DMS153 treated with DMSO at 0.1 percent for 48 hours (cell line): ENCODE data around the gene MYADML2.
A peak's percentile ranks its signal among the peaks of the same experiment; 100 is the strongest.

ENCODE experiments used
- DNase-seq: peaks from one replicate; lab custom pipeline; 2025; ENCODE audit not compliant: unreplicated experiment; lab: John Stamatoyannopoulos, UW

MYADML2 gene

GRCh38 chr17:81912441-81913309, 34.4 kb downstream of the MYADML2 start:
- no peak for DNase-seq

- DNase-seq: no peak
These were observed 35.1 kb downstream of the MYADML2 start for GRCh38 chr17:81911969-81912368.

DNA sequence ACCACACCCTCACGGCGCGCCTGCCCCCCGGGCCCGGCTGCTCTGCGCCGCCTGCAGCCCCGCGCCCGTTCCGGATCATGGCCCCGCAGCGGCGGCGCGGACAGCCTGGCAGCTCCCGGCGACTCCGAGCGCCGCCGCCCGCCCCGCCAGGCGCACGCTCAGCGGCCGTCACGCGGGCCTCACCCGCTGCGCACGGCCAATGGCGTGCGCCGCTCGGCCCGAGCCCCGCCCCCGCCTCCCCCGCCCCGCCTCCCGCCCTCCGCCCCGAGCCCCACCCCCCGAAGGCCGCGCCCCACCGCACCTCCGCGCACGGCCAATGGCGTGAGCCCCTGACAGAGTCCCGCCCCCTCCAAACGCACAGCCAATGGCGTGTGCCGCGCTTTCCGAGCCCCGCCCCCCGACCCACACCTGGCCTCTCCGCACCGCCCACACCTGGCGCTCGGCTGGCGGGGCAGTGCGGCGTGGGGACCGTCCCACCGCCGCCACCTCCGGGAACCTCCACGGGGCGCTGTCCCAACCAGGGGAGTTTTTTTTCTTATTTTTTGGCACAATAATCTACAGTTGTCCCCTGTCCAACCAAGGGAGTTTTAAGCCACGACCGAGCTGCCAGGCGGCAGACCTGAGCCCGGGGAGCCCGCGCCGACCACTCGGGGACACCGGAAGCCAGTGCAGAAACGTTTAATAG, 35.6 kb downstream of the MYADML2 start, which contains the start of gene PCYT2:
Gene PCYT2, minus strand, starts transcription at position 123 of the 685 bp plus-strand sequence. Its CDS starts 44 bp downstream, at position 79.
- peak; percentile 84 for DNase-seq

GRCh38 chr17:81910840-81911276, 36.2 kb downstream of the MYADML2 start:
- no peak for DNase-seq

DNA sequence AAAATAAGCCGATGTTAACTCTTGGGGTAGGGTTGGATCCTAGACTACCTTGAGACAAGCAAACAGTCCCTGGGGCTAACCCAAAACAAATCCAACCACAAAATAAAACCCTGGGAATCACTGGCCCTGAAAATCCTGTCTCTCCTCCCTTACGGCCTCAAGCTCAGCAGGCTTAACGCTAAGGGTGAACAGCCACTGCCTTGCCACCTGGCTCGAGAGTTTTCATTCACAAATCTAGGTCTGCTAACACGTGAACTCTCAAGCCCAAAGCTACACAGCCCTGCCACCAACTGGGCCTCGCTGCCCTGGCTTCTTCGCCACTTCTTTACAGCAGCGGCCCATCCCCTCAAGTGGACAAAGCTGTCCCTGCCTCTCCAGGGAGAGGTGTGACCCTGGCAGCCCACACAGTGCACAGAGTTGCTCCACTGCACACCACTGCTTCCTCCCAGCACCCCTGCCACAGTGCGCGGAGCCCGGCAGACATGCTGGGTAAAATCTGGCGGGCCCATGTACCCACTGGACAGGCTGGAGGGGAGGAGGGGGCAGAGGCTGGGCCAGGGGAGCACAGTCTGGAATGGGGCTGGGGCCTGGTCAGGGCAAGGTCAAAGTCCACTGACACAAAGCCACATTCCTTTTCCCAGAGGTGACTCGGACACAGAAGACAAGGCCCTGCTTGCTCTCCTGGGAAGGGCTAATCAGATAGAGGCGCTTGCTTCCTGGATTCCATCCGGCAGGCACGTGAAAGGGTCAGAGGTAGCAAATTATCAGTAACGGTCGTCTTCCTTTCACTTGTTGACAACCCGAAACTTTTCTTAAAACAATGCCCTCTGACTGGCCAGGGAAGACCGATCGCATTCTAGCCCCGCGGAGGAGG, 36.8 kb downstream of the MYADML2 start:
- DNase-seq: no peak

DNA sequence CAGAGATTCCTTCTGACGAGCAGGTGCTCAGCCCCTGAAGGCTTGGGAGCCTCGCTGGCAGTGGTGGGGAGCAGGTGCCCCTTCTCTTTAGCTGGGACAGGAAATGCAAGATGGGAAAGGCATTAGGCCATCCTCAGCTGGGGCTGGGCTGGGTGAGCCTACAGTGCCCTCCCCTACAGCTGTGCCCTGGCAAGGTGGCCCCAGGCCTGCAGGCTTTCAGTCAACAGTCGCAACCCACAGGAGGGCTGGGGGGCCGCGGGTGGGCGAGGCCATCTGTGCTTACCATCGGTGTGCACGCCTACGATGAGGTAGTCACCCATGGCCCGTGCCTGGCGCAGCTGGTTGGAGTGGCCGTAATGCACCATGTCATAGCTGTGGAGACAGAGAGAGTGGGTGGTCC, 37.8 kb downstream of the MYADML2 start:
- DNase-seq: no peak

DNA sequence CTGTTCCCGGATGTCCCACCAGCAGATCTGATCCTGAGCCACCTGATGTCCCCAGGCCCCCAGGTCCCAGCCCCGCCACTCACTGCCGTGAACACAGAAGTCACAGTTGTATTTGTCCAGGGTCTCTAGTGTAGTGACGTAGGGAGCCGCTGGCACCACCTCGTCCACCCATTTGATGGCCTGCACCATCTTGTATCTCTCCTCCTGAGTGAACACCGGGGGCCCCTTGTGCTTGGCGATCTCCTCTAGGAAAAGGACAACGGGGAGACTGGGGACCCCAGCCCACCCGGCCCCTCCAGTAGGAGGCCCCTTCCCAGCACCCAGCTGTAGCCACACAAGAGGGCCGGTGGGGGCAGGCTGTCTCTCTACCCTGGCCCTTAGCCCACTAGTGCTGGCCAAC, 38.2 kb downstream of the MYADML2 start:
- no peak for DNase-seq

DNA sequence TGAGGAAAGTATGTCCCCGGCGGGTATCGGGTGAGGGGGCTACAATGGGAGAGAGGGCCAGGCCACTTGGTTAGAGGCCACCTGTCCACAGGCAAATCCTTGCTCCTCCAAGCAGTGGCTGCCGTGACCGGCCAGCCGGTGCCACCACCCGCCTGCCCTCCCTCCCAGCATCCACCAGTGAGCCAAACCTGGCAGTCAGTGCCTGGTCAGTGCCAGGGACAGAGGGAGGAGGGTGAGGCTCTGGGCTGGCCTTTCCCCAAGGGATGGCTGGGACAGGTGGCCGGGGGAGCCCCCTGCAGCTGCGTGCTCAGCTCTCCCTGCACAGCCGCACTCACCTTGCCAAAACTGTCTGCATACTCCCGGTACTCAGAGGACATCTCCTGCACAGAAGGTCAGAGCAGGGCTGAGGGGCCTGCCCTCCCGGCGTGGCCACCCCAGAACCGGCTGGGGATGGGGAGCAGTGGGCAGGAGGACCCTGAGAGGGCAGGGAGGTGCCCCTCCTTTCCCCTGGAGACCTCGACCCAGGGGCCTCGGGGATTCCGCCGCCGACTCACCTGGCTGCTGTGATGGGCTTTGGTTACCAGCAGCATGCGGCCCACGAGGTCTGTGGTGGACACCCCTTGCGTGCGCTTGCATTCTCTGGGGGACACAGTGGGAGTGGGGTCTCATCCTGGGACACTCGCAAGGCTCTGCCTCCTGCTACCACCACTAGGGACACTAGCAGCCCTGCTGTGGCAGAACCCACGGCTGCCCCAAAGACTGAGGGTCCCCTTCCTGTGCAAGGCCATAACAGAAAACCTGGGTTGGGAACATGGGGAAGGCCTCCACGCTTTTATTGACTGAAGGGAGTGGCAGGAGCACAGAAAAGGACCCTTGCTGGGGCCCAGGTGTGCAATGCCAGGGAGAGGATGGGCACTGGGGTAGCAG, 39.6 kb downstream of the MYADML2 start:
- no peak for DNase-seq

GRCh38 chr17:81906476-81907218, 40.4 kb downstream of the MYADML2 start:
- no peak for DNase-seq

GRCh38 chr17:81905993-81906392, 41.0 kb downstream of the MYADML2 start:
- no peak for DNase-seq

- no peak for DNase-seq
These were observed 41.6 kb downstream of the MYADML2 start for GRCh38 chr17:81905424-81905875.

GRCh38 chr17:81904600-81905423, 42.2 kb downstream of the MYADML2 start:
- DNase-seq: no peak

GRCh38 chr17:81903896-81904599, 43.0 kb downstream of the MYADML2 start:
- no peak for DNase-seq

DNA sequence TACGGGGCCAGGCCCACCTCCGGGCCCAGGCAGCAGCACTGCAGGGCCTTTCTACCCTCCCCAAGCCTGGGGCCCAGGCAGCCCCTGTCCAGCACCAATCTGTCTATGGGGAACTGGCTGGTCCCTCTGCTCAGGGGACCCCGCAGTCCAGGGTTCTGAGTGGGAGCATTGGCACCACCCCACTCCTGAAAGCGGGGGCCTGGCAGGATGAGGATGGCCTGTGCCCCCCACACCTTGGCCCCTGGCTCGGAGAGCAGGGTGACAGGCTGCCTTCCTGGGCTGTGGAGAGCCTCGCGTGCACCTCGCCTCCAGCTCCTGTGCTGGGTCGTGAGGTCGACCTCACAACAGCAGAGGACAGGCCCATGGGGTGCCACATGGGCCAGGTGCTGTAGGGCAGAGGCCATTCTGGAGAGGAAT, 43.6 kb downstream of the MYADML2 start:
- no peak for DNase-seq

DNA sequence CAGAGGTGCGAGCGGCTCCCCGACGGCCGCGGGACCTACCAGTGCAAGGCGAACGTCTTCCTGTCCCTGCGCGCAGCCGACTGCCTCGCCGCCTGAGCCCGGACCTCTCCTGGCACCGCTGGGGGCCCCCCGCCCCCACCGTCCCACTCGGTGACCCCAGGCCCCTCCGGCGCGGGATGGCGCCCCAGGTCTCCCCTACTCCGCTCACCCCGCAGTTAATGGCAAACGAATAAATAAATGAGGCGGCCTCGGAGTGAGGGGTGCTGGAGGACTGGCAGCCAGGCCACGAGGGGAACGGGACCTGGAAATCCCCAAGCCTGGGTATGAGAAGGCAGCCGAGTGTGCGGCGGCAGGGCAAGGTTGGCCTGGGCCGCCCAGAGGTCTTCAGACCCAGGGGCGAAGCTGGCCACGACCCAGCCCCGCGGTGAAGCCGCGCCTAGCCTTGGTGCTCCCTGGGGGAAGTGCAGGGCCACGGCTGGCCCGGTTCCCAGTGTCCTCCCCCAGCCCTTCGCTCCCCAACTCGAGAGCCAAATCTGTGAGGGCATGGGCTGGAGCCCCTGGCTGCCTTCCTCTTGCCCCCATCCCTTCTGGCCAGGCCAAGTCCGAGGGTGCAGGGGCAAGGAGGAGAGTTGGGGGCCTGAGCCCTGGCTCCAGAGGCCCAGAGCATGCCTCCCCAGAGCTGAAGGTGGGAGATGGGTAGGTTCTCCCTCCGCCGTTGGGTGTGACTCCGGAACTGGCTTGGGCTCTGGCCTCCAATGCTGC, 44.2 kb downstream of the MYADML2 start:
- no peak for DNase-seq

DNA sequence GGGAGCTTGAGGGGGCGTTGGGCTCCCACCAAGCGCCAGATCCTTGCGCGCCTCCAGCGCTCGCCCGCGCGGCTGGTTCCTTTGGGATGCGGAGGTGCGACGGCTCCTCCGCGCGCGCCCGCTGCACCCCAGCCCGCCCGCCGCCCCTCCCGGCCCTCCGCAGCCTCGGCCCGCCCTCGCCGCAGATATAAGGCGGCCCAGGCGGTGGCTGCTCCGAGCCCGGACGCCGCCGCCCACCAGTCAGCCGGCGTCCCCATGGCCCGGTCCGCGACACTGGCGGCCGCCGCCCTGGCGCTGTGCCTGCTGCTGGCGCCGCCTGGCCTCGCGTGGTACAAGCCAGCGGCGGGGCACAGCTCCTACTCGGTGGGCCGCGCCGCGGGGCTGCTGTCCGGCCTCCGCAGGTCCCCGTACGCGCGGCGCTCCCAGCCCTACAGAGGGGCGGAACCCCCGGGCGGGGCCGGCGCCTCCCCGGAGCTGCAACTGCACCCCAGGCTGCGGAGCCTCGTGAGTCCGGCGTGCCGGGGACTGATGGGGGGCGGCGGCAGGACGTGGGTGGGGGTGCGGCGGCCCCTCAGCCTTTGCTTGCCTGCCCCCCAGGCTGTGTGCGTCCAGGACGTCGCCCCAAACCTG, 44.9 kb downstream of the MYADML2 start, which contains the start of gene NPB:
Gene NPB, plus strand, starts transcription at position 216 of the 630 bp plus-strand sequence. Its CDS starts 40 bp downstream, at position 256.
- DNase-seq: no peak
